ENCODE measurements around the gene WWP2.

The WWP2 gene

DNA sequence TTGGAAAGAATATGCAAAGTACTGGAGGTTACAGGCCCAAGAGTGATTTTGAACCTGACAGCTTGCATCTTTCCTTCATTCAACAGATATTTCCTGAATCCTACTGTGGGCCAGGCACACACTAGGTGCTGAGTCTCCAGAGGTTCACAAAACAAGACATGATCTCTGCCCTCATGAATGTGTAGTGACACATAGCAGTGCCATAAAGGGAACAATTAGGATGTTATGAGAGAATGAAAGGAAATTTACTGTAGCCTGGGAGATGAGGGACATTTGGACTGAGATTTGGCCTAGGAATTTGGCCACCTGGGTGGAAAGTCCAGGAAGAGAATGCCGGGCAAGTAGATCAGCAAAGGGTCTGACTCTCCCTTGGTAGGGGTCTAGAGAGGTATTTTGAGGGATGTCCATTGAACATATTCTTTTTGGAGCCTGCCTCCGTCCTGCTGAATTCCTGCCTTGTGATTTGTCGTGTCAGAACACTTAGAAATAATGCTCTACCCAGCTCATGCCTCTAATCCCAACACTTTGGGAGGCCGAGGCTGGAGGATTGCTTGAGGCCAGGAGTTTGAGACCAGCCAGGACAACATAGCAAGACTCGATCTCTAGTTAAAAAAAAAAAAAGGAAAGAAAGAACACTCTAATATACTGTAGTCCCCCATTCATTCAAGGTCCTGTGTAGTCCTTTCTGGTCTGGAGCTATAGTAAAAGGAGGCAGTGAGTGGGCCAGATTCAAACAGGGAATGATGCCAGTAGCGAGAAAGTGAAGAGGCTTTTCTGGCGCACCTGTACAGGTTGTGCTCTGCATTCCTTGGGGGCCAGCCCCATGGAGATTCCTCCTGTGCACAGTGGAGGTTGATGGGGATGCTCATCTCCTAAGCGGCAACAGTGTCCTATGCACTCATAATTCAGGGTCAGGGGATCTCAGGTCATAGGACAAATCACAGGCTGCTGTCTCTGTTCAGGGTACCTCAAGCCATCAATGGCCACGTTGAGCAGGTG is 98.4 kb downstream of the WWP2 start:
- DNase-seq: no peak

DNA sequence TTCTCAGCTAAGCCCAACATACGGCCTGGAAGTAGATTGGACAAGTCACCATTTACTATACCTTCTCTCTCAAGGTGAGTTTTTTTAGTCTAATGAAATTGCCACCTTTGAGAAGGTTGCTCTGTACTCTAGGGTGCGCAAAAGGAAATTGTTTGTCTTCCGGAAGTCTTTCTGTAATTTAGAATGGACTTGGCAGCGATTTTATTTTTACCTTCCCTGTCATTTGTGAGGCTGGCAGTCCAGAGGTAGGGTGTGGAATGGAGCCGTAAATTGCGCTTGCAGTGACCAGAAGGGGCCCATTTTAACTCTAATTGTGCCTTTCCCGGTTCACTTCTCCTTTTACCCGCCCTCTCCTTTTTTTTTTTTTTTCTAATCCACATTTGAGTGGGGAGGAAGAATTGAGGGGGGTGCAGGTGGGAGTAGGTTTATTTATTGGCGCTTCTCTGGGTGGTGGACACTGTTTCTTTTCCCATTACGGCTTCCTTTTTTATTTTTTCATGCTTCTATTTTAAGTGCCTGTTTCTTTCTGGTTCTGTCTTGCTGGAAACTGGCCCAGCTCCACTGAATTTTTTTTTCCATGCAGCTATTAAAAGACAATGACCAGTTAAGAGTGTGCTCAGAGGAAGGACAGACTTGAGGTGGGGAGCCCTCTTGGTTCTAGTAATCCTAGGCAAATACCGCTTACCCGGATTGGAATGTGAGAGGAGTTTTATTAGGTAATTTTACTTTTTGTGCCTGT is 99.3 kb downstream of the WWP2 start:
- no peak for DNase-seq

DNA sequence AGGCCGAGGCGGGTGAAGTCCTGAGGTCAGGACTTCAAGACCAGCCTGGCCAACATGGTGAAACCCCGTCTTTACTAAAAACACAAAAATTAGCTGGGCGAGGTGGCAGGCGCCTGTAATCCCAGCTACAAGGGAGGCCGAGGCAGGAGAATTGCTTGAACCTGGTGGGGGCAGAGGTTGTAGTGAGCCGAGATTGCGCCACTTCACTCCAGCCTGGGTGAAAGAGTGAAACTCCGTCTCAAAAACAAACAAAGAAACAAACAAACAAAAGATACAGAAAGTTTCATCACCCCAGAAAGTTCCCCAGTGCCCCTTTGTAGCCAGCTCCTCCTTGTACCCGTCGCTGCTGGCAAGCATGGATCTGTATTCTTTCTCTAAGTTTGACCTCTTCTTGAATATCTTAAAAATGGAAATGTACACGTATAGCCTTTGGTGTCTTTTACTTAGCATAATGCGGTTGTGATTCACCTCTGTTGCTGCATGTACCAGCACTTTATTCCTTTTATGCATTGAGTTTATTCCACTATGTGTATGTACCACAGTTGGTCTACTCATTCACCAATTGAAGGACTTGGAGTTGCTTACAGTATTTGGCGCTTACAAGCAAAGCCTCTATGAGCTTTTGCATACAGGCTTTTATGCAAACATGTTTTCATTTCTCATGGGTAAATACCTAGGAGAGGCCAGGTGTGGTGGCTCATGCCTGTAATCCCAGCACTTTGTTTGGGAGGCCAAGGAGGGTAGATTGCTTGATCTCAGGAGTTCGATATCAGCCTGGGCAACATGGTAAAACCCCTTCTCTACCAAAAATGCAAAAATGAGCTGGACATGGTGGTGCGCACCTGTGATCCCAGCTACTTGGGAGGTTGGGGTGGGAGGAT is 101.5 kb downstream of the WWP2 start:
- no peak for DNase-seq

DNA sequence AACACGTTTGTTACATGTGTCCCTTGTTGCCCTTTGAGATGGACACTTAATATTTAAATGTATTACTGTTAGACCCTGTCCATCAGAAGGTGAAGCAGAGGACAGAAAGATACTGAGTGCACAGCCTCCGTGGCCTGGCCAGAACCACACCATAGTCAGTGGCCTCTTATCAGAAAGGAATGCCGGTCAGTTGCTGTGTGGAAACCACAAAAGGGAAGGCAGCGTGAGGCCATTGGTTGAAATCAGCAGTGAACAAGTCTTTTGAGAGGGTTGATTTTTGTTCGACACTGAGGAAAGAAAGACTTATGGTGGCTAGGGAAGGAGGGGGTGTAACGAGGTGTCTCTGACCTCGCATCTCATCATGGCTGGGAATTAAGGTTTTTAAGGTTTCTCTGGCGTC is 103.6 kb downstream of the WWP2 start:
- DNase-seq: no peak

DNA sequence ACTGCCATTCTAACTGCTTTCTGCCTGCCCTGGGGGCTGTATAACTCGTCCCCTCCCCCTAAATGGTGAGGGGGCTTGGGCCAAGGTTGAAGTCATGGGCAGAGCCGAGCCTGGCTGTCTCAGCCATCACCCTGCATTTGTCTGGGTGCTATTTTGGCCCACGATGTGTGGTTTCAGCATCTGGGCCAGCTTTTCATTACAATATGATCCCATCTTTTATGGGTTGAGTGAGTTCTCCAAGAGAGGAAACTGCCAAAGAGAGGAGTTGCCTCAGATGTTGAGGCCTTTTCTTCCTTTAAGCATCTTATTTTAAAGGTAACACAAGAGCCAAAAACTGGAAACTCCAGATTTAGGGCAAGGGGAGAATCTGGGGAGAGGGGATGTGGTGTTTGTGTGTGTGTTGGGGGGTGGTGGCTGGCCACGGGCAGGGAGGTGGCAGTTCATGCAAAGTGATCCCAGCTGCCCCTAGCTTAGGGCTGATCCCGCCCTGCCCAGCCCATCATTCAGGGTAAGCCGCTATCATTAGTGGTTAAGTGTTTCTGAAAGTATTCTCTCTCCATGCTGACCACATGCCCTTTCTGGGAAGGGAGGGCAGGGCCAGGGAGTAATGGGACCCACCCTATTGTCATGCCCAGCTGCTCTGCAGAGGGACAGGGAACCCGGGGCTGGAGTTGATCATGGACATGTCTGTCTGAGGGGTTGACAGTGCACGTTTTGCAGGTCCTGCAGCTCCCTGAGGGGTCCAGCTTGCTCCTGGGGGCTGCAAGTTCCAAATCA is 105.8 kb downstream of the WWP2 start:
- no peak for DNase-seq

DNA sequence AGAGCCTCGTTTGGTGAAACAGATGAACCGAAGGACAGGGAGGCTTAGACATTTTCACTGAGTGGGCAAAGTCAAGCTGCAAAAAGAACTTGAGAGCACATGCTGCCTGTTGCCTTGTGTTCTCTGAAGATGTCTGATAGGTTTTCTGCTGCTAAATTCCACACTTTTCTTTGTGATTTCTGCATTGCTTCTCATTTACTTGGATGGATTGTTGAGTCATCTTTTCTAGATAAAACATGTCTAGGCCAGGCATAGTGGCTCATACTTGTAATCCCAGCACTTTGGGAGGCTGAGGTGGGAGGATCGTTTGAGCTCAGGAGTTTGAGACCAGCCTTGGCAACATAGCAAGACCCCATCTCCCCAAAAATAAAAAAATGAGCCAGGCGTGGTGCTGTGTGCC is 108.6 kb downstream of the WWP2 start:
- no peak for DNase-seq

DNA sequence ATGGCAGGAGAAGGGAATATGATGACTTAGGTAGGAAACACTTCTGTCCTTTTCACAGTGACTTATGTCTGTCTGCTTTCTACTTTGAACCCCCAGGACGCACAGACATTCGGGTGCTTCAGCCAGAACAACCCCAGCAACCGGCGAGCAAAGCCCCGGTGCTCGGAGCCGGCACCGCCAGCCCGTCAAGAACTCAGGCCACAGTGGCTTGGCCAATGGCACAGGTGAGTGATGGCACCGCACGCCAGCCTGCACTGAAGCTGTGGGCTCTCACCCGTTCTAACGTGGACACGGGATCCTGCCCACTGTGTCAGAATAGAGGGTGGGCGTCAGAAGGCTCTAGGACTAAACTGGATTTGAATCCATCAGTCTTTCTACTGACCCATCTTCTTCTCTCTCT is 109.6 kb downstream of the WWP2 start:
- DNase-seq: no peak

DNA sequence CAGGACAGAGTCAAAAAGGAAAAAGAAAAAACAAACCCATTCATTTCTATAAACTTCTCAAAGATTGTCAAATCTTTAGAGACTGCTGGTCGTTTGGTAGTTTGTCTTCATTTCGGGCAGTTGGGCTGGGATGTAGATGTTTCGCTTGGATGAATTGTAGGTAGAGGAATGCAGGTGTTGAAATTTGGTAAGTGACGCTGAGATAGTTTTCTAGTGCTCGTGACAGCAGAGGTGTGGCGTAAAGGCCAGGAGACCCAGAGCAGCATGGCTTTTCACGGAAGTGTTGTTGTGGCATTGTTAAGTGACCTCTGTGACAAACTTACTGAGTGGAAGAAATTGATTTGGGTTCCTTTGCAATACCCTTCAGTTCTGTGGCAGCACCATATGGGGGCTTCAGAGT is 110.8 kb downstream of the WWP2 start:
- no peak for DNase-seq

DNA sequence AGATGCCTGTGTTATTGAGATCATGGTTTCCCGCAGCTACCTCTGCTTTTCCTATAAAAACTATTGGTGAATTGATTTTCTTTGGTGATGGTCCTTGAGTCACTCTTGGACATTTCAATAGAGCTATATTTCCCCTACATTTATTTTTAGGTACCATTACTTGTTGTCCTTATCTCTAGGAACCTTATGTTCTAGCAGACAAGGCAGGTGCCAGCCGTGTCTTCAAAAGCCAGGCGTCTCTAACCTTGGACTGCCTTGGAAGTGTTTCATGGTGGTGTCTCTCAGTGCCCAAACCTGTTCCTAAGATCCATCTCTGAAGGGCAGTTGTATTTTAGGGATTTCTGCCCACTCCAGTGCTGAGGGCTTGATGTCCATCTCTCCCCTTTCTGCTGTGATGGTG is 111.7 kb downstream of the WWP2 start:
- DNase-seq: no peak

DNA sequence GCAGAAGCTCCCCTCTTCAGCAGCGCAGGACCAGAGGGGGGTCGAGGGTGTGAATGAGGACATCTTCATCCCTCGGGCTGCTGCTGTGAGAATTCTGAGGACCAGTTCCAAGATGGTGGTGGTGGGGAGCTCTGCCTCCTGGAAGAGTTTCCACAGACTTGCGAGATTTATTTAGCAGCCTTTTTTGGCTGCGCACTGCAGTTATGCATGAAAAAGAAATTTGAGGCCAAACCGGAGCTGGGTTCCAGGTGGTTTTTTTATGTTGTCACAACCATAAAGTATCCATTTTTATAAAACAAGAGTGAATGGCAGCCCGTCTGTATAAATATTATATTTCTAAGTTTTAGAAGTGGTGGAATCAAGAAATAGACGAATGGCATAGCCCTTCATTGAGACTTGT is 112.1 kb downstream of the WWP2 start:
- no peak for DNase-seq

DNA sequence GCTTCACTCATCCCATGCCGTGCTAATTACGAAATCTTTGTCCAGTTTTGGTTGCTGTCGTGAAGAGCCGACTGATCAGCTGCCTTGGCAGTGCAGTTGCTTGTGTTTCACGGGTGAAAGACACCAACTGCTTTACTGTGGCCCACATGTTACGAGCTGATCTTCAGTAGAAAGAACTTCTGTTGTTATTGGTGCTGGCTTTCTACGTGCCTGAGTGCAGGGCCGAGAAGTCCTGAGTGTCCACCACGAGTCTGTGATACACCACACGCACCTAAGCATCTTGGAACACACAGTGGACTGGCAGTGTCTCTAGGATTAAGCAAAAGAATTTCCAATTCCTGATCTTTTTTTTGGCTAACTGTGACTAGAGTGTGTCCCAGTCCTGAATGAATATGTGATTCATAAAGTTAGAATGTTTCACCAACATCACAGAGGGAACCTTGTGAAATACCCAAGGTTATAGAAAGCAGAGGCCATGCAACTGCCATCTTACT is 118.6 kb downstream of the WWP2 start:
- no peak for DNase-seq

DNA sequence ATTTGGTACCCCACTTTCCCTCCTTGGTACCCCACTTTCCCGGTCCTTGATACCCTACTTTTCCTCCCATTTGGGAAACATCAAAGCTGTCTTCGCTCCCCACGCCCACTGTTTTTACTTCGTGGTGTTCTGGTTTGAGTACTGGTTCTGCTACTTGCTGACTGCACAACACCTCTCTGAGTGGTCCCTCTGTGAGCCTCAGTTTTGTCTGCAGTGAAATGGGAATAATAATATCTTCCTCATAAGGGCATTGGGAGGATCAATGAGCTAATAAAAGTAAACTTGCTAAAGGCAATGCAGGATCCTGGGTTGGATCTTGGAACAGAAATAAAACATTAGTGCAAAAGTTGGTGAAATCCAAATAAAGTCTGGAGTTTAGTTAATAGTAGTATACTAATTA is 119.0 kb downstream of the WWP2 start:
- DNase-seq: no peak

DNA sequence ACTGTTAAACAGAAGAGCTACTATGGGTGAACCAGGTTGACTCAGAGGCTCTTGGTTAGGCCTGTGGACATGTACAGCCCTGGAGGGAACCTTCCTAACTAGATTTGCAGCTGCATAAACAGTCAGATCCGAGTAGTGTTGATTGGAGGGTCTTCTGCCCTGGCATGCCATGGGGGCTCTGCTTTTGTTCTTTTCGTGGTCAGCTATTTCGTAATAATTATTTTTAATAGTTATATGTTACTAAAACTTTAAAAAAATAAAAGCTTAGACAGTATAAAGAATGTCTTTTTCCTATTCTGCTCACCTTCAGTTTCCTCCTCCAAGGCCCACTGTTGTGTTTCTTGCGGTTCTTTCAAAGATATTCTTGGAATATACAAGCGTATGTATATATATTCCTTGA is 121.6 kb downstream of the WWP2 start:
- no peak for DNase-seq

DNA sequence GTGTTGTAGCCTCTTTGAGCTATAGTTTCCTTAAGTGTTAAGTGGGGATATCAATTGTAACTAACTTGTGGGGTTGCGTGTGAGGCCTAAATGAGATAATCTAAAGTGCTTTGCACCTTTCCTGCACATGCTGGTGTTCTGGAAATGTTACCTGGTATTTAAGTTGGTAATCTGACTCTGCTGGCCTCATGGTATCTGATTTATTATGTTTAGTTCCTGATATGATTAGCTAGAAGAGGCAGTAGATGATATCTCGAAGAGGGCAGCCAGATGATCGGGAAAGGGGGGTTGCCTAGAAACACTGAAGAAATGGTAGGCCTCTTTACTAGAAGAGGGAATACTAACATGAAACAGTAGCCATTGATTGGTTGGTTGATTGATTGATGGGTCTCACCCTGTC is 123.6 kb downstream of the WWP2 start:
- no peak for DNase-seq

DNA sequence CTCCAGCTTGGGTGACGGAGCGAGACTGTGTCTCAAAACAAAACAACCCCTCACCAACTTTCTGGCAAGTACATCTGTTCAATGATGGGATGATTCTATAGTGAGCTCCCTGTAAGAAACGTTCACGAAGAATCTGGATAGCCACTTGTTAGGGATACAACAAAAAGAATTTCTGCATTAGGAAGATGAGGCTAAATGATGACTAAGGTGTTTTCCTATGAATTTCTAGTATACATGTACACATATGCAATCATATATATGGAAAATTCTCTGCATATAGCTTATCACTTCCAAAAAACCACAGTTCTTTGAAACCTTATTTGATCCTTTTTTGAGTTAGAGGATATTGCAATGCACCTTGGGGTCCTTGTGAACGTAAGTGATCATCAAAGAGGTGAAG is 124.6 kb downstream of the WWP2 start:
- no peak for DNase-seq

DNA sequence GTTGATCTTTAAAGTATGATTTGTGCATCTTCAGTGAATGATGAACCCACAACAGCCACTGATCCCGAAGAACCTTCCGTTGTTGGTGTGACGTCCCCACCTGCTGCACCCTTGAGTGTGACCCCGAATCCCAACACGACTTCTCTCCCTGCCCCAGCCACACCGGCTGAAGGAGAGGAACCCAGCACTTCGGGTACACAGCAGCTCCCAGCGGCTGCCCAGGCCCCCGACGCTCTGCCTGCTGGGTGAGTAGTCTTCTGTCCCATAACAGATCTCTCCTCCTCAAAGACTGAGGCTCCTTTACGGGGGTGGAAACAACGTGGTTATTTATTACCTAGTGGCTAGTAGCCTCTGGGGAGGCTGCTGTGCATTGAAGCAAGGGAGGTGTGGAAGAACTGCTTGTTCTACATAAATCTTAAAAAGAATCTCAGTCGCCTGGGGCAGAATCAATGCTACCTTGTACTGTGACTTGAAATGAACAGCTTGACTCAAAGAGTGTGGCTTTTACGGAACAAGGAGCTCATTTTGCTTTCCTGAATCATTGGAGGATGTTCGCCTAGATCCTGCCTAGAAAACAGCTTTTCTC is 126.0 kb downstream of the WWP2 start:
- no peak for DNase-seq

DNA sequence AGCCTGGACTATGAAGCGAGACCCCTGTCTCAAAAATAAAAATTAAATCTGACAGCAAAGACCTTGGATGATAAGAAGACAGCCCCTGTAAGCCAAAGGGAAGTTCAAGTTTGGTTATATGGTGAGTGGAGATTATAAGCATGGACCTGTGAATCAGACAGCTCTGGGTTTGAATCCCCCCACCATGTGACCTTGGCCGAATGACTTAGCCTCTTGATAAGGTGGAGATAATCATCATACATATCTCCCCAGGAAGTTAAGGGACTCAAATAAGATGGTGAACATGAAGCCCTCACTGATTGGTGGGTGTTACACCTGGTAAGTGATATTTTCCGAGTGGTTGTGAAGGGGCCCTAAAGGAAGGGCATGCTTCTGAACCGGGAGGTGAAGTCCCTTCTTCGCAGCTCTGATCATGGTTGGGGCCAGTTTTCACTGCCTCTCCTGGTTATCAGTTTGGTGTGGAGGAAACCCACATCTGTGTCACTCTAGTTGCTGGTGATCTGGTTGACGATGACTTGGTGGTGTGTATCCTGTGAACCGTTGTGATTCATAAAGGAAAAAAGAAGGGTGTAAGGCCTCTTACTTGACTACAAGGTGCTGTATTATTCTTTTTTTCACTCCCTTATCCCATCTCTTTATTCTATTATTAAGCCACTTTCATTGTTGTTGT is 127.3 kb downstream of the WWP2 start:
- no peak for DNase-seq

DNA sequence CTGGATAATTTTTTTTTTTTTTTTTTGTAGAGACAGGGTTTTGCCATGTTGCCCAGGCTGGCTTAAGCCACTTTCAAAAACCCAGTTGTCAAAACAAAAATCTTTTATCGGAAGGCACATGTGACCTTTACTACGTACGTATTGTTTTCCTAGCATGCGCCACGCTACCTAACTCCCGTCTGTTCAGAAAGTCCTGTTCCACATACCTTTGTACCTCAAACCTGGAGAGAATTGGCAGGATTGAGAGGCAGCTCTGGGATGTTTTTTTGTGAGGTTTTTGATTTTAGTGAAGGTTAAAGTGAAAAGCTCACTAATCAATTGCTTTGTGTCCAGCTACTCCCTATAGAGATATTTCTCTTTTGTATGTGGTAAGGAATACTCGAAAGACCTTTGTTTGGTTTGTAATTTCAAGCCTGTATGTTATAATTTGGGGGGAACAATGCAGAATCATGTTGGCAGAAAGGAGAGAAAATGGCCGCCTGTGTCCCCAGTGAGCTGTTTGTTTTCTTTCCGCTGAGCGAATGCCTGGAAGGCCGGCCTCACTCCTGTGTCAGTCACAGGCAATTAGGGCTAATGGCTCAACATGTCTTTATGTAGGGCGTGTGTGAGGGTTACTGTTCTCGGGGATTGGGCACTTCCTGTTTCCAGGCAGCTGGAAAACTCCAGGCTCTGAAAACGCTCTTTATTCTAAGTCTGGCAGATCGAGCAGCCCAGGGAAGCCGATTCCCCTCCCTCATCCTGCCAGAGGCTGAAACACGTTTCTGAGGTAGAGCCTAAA is 128.2 kb downstream of the WWP2 start:
- no peak for DNase-seq

DNA sequence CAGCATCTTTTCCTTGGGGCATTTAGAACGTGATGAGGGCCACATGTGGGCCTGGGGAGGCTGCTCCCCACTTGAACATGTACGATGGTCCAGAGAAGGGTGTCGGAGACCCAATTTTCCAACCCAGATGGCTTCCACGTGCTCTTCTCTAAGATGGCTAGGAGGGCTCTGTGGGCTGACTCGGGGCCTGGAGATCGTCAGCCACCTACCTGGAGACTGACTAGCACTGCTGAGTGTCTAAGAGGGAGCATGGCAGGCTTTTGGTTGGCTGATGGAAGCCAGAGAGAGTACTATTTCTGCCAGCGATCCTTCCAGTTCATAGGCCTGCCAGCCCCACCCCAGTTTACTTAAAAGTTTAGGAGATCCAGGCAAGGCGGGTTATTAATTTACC is 128.8 kb downstream of the WWP2 start:
- DNase-seq: no peak

DNA sequence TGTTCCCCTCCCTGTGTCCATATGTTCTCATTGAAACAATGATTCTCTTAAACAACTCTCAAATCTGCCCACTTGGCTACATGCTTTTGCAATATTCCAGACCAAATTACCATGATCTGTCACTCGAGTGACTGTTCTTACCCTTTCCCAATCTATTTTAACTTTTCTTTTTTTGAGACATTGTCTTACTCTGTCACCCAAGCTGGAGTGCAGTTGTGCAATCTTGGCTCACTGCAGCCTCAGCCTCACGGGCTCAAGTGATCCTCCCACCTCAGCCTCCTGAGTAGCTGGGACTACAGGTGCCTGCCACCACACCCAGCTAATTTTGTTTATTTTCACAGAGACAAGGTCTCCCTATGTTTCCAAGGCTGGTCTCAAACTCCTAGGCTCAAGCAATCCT is 130.2 kb downstream of the WWP2 start:
- no peak for DNase-seq
